Neuron (in vitro differentiated cells): ENCODE data around the gene NLGN1.

ENCODE experiments used
- H2AFZ ChIP-seq: one replicate; pipeline ENCODE4 v1.6.1; 2013; ENCODE audit warnings: low read depth, mild to moderate bottlenecking, inconsistent platforms, low read length, moderate library complexity
- H3K27me3 ChIP-seq: one replicate; pipeline ENCODE4 v1.6.1; 2013; ENCODE audit warnings: low read length; ENCODE audit not compliant: insufficient read depth
- H3K36me3 ChIP-seq: one replicate; pipeline ENCODE4 v1.6.1; 2013; ENCODE audit warnings: low read length; ENCODE audit not compliant: insufficient read depth
- H3K4me1 ChIP-seq: one replicate; pipeline ENCODE4 v1.6.1; 2013; ENCODE audit warnings: low read length; ENCODE audit not compliant: insufficient read depth
- H3K4me3 ChIP-seq: 2 replicates; pipeline ENCODE4 v1.5.1; 2013; ENCODE audit warnings: mild to moderate bottlenecking, low read length, moderate library complexity
- H3K9me3 ChIP-seq: one replicate; pipeline ENCODE4 v1.6.1; 2013; ENCODE audit warnings: low read length

NLGN1 gene

GRCh38 chr3:174162550-174162949 lies 765.0 kb downstream of the NLGN1 start:
- Histone ChIP-seq H3K4me1 (no peaks in the 10 kb centered on the region), H3K27me3 (no peaks in the 10 kb centered on the region), H3K9me3 (peaks cover 3% of the 10 kb centered on the region), H3K36me3 (no peaks in the 10 kb centered on the region), H2AFZ (no peak overlapping the region), H3K4me3 (no peak overlapping the region)

- H3K4me1 ChIP-seq = no peaks in the 10 kb centered on the region
- no peaks in the 10 kb centered on the region for H3K27me3 ChIP-seq
- no peaks in the 10 kb centered on the region for H3K36me3 ChIP-seq
- H2AFZ ChIP-seq = no peak overlapping the region
- peaks cover 5% of the 10 kb centered on the region for H3K9me3 ChIP-seq
- no peak overlapping the region for H3K4me3 ChIP-seq
These were observed 770.5 kb downstream of the NLGN1 start for GRCh38 chr3:174168026-174168425.

GRCh38 chr3:174168538-174169254 lies 771.2 kb downstream of the NLGN1 start:
- H3K9me3 ChIP-seq = peaks cover 2% of the 10 kb centered on the region
- no peak overlapping the region for H3K4me3 ChIP-seq
- no peak overlapping the region for H2AFZ ChIP-seq
- H3K27me3 ChIP-seq = no peaks in the 10 kb centered on the region
- no peaks in the 10 kb centered on the region for H3K4me1 ChIP-seq
- H3K36me3 ChIP-seq = no peaks in the 10 kb centered on the region

GRCh38 chr3:174169736-174170135 lies 772.2 kb downstream of the NLGN1 start:
- Histone ChIP-seq H3K27me3 (no peaks in the 10 kb centered on the region), H3K4me1 (no peaks in the 10 kb centered on the region), H3K9me3 (peaks cover 2% of the 10 kb centered on the region), H3K4me3 (no peak overlapping the region), H3K36me3 (no peaks in the 10 kb centered on the region), H2AFZ (no peak overlapping the region)

- Histone ChIP-seq H3K4me1 (no peaks in the 10 kb centered on the region), H3K27me3 (no peaks in the 10 kb centered on the region), H2AFZ (no peak overlapping the region), H3K4me3 (no peak overlapping the region), H3K9me3 (peaks cover 2% of the 10 kb centered on the region), H3K36me3 (no peaks in the 10 kb centered on the region)
These were observed 772.7 kb downstream of the NLGN1 start for GRCh38 chr3:174170248-174170647.

GRCh38 chr3:174186377-174186989 lies 788.9 kb downstream of the NLGN1 start:
- no peaks in the 10 kb centered on the region for H3K9me3 ChIP-seq
- no peak overlapping the region for H2AFZ ChIP-seq
- H3K4me3 ChIP-seq = no peak overlapping the region
- no peaks in the 10 kb centered on the region for H3K27me3 ChIP-seq
- peaks cover 3% of the 10 kb centered on the region for H3K4me1 ChIP-seq
- no peaks in the 10 kb centered on the region for H3K36me3 ChIP-seq

- no peaks in the 10 kb centered on the region for H3K9me3 ChIP-seq
- no peaks in the 10 kb centered on the region for H3K27me3 ChIP-seq
- H2AFZ ChIP-seq = no peak overlapping the region
- H3K4me1 ChIP-seq = peaks cover 3% of the 10 kb centered on the region
- no peaks in the 10 kb centered on the region for H3K36me3 ChIP-seq
- no peak overlapping the region for H3K4me3 ChIP-seq
These were observed 793.8 kb downstream of the NLGN1 start for GRCh38 chr3:174191380-174191779.

- Histone ChIP-seq H2AFZ (no peak overlapping the region), H3K36me3 (no peaks in the 10 kb centered on the region), H3K27me3 (no peaks in the 10 kb centered on the region), H3K4me1 (peaks cover 3% of the 10 kb centered on the region), H3K4me3 (no peak overlapping the region), H3K9me3 (no peaks in the 10 kb centered on the region)
These were observed 794.4 kb downstream of the NLGN1 start for GRCh38 chr3:174191895-174192294.

- Histone ChIP-seq H3K36me3 (no peaks in the 10 kb centered on the region), H3K27me3 (no peaks in the 10 kb centered on the region), H3K9me3 (no peaks in the 10 kb centered on the region), H3K4me1 (peaks cover 3% of the 10 kb centered on the region), H2AFZ (no peak overlapping the region), H3K4me3 (no peak overlapping the region)
These were observed 794.9 kb downstream of the NLGN1 start for GRCh38 chr3:174192471-174192870.

- Histone ChIP-seq H3K4me3 (no peak overlapping the region), H3K36me3 (no peaks in the 10 kb centered on the region), H3K27me3 (no peaks in the 10 kb centered on the region), H2AFZ (no peak overlapping the region), H3K4me1 (peaks cover 3% of the 10 kb centered on the region), H3K9me3 (no peaks in the 10 kb centered on the region)
These were observed 796.1 kb downstream of the NLGN1 start for GRCh38 chr3:174193604-174194003.

- H3K36me3 ChIP-seq = no peaks in the 10 kb centered on the region
- peaks cover 10% of the 10 kb centered on the region for H3K4me1 ChIP-seq
- no peak overlapping the region for H3K4me3 ChIP-seq
- no peaks in the 10 kb centered on the region for H3K27me3 ChIP-seq
- no peaks in the 10 kb centered on the region for H3K9me3 ChIP-seq
- H2AFZ ChIP-seq = no peak overlapping the region
These were observed 799.9 kb downstream of the NLGN1 start for GRCh38 chr3:174197416-174197815.

- peaks cover 15% of the 10 kb centered on the region for H3K4me1 ChIP-seq
These were observed 800.7 kb downstream of the NLGN1 start for GRCh38 chr3:174198199-174198598.

GRCh38 chr3:174199696-174200095 lies 802.2 kb downstream of the NLGN1 start:
- Histone ChIP-seq H3K4me1 (peaks cover 15% of the 10 kb centered on the region), H2AFZ (no peak overlapping the region), H3K9me3 (no peaks in the 10 kb centered on the region), H3K36me3 (no peaks in the 10 kb centered on the region), H3K27me3 (no peaks in the 10 kb centered on the region), H3K4me3 (no peak overlapping the region)

More at GRCh38 chr3:174198199-174198598, 800.7 kb downstream of the NLGN1 start:
- Histone ChIP-seq H3K9me3 (no peaks in the 10 kb centered on the region), H2AFZ (no peak overlapping the region), H3K27me3 (no peaks in the 10 kb centered on the region), H3K36me3 (no peaks in the 10 kb centered on the region), H3K4me3 (no peak overlapping the region)
